ENCODE data around the gene TRIM41. TPM values are rescaled to one million over a fixed set of nuclear protein-coding genes. Genes with fewer than 3 reads are reported as not detected.

Gene TRIM41
- total and polyA plus RNA-seq, 2 experiments from 2014 or later, result 6.2 to 8.7 TPM

GRCh38 chr5:181255276-181255675 is 32.2 kb downstream of the TRIM41 start (continued):
- TF ChIP-seq ZNF462 (CRISPR knock-in tag; IDR thresholded peaks at IDR 0.05) (no peak), REST (IDR thresholded peaks at IDR 0.05; ENCODE audit: unreplicated experiment) (no peak), ZNF114 (CRISPR knock-in tag; IDR thresholded peaks at IDR 0.05) (no peak), NANOG (IDR thresholded peaks at IDR 0.05; ENCODE audit: borderline replicate concordance) (no peak), STAT1 (IDR thresholded peaks at IDR 0.05; ENCODE audit: unreplicated experiment) (no peak), JUNB (IDR thresholded peaks at IDR 0.05; ENCODE audit: unreplicated experiment) (no peak)

Data from GM23338 (cell line).